NCI-H146 treated with DMSO at 0.1 percent for 48 hours (cell line): ENCODE data around the gene ANKDD1B.
"Not testable (repeated sequence)": the region's sequence is repeated elsewhere in the genome, so short reads cannot be mapped to it uniquely, and the experiment has no call there.

ENCODE experiments used
- DNase-seq: peaks from one replicate; lab custom pipeline; 2025; ENCODE audit not compliant: unreplicated experiment; lab: John Stamatoyannopoulos, UW

ANKDD1B gene

GRCh38 chr5:75611311-75612225, at the start of gene ANKDD1B:
TSS of gene ANKDD1B (plus strand) at chr5:75611453. CDS start at chr5:75611635, 182 bp downstream.
- no peak for DNase-seq

DNA sequence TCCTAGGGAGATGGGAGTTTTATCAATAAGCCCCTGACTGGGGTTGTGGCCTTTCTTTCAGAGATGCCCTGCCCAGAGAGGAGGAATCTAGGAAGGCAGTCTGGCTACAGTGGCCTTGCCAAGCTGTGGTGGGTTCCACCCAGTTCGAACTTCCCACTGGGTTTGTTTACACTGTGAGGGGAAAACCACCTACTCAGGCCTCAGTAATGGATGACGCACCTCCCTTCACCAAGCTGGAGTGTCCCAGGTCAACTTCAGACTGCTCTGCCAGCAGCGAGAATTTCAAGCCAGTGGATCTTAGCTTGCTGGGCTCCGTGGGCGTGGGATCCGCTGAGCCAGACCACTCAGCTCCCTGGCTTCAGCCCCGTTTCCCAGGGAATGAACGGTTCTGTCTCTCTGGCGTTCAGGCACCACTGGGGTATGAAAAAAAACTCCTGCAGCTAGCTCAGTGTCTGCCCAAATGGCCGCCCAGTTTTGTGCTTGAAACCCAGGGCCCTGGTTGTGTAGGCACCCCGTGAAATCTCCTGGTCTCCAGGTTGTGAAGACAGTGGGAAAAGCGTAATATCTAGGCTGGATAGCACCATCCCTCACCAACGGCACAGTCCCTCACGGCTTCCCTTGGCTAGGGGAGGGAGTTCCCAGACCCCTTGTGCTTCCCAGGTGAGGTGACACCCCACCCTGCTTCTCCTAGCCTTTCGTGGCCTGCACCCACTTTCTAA, 45.1 kb upstream of the ANKDD1B start:
- DNase-seq = not testable (repeated sequence)

GRCh38 chr5:75566710-75567309, 44.4 kb upstream of the ANKDD1B start:
- no peak for DNase-seq

DNA sequence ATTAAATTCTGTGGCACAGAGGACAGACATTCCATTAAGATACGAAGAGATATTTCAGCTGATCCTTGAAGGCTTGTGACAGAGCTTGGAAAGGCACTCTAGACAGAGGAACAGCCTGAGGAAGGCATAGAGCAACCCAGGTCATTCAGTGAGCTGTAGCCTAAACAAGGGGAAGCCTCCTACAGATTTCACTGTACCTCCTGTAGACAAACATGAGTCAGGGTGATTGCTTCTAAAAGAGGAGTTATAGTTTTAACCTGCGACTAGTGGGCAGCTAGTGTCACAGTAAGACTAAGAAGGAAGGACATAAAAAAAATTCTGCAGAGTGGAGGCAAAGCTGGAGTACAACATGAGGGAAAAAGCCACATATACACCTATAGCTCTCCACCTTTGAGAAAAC, 43.5 kb upstream of the ANKDD1B start:
- DNase-seq = no peak

GRCh38 chr5:75568202-75568601, 43.1 kb upstream of the ANKDD1B start:
- DNase-seq = no peak

GRCh38 chr5:75571547-75571946, 39.7 kb upstream of the ANKDD1B start:
- DNase-seq = no peak

DNA sequence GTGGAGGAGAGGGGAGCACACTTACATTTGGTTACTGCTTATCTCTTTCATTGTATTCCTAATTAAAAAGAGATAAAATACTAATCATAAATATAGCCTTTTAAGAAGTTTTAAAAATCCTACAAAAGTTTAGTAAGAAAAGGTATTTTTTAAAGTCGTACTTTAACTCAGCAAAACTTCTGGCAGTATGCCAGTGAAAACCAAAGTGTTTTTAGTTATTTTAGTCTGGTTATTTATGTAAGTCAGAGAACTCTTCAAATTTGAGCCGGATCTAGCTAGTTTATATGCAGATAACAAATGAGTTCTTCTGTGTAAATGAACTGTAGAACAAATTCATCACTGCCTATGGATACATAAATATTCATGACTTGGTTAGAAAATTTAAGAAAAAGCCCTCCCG, 36.5 kb upstream of the ANKDD1B start:
- no peak for DNase-seq

DNA sequence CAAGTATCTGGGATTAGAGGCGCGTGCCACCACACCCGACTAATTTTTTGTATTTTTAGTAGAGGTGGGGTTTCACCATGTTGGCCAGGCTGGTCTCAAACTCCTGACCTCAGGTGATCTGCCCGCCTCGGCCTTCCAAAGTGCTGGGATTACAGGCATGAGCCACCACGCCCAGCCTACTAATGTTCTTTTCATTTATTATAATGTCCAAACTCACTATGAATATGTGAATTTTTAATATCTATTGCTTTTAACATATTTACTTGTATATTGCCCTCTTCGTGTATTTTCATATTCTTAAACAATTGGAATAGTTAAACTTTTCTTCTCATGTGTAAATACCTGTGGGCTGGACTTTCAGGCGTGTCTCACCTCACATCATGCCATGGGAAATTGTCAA, 33.0 kb upstream of the ANKDD1B start:
- not testable (repeated sequence) for DNase-seq

GRCh38 chr5:75584641-75585040, 26.6 kb upstream of the ANKDD1B start:
- DNase-seq = no peak

- DNase-seq = no peak
These were observed 22.6 kb upstream of the ANKDD1B start for GRCh38 chr5:75588666-75589065.

GRCh38 chr5:75600535-75600934, 10.7 kb upstream of the ANKDD1B start:
- DNase-seq = no peak

DNA sequence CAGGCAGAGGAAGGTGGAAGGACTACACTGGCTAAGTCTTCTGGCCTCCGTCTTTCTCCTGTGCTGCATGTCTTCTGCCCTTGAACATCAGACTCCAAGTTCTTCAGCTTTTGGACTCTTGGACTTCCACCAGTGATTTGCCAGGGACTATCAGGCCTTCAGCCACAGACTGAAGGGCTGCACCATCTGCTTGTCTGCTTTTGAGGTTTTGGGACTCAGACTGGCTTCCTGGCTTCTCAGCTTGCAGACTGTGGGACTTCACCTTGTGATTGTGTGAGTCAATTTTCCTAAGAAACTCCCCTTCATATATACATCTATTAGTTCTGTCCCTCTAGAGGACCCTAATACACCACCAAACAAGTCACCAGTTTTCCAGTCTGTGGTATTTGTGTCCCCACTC, 9.7 kb upstream of the ANKDD1B start:
- no peak for DNase-seq

DNA sequence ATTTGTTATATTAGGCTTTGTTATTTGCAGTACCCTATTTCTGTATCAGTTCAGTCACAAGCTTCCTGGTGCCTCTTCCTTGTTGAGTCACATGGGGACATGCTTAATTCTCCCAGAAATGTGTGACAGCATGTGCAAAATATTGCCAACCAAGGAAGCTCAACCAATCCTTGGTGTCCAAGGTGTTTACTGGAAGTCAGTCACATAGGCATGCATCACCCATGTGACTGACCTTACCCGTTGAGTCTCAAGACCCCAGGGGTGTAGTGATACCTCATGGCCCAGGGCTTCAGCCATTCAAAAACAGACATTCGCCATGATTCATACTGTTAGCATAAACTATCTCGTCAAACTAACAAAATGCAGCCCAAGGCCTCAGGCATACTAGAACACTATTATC, 9.3 kb upstream of the ANKDD1B start:
- DNase-seq = no peak

- DNase-seq = no peak
These were observed 7.9 kb upstream of the ANKDD1B start for GRCh38 chr5:75603371-75603770.

GRCh38 chr5:75603821-75604220, 7.4 kb upstream of the ANKDD1B start:
- no peak for DNase-seq

- DNase-seq = not testable (repeated sequence)
These were observed 3.9 kb upstream of the ANKDD1B start for GRCh38 chr5:75607341-75607740.

GRCh38 chr5:75608870-75609269, 2.4 kb upstream of the ANKDD1B start:
- DNase-seq = no peak

- no peak for DNase-seq
These were observed 1.1 kb upstream of the ANKDD1B start for GRCh38 chr5:75610201-75610600.

GRCh38 chr5:75610859-75611310, 368 bp upstream of the ANKDD1B start:
- DNase-seq = not testable (repeated sequence)

- DNase-seq = no peak
These were observed 945 bp downstream of the ANKDD1B start for GRCh38 chr5:75612226-75612569.

- DNase-seq = no peak
These were observed 1.6 kb downstream of the ANKDD1B start for GRCh38 chr5:75612901-75613300.

DNA sequence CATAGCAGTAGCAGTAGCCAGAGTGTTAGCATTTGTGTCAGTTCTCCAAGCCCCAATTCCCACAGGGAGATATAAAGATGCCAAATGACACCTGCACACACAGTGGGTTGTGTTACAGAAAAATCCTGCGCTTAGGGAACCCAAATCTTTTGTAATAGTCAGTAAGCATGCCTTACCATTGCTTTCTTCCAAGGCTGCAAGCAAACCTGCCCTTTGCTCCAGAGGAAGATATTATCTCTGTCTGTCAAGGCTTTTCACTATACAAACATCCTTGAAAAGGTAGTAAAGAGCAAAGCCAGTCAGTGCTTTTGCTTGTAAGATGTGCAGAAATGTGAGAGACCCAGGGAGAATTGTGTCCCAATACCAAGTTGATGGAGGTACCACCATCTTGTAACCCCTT, 2.9 kb downstream of the ANKDD1B start:
- no peak for DNase-seq
